ENCODE data around the gene ATOX1. TPM values are rescaled to one million over a fixed set of nuclear protein-coding genes. Genes with fewer than 3 reads are reported as not detected.

The ATOX1 gene
- total and polyA plus RNA-seq, 9 of the 15 experiments (the other 6 are each of a cell fraction or from before 2014, with no cell fraction given) = 59.2 to 318 (median 86.2) TPM

GRCh38 chr5:151730381-151730780, 28.1 kb downstream of the ATOX1 start:
- Histone ChIP-seq H3K4me1 (replicated peaks in 1 of 2; ENCODE audit: control insufficient read depth in 2 of 2, insufficient read depth in 2 of 2, low read length in 2 of 2) (peaks cover 7% of the 10 kb centered on the region in 2 experiments; a peak in 4 of 5 replicates), H3K79me2 (ENCODE audit: control insufficient read depth, insufficient read depth, low read length) (no peaks in the 10 kb centered on the region), H3K9me1 (ENCODE audit: control insufficient read depth, insufficient read depth, low read length) (no peaks in the 10 kb centered on the region), H3K4me3 (no peak overlapping the region), H3K9me3 (replicated peaks; ENCODE audit: control insufficient read depth, insufficient read depth, low read depth, low read length) (no peaks in the 10 kb centered on the region), H2AFZ (ENCODE audit: low read depth, low read length) (no peak overlapping the region), H3K36me3 (ENCODE audit: control insufficient read depth, insufficient read depth, low read length) (no peaks in the 10 kb centered on the region; the same call in 2 of the 3 replicates), H3K27ac (ENCODE audit: extremely low read depth, low read depth, low read length) (no peak overlapping the region), H3K4me2 (ENCODE audit: insufficient read depth, low read length) (no peak overlapping the region), H3K27me3 (ENCODE audit: control insufficient read depth in 2 of 2, insufficient read depth in 2 of 2, low read length in 2 of 2) (no peaks in the 10 kb centered on the region), H4K20me1 (replicated peaks; ENCODE audit: control insufficient read depth, insufficient read depth, low read length) (no peaks in the 10 kb centered on the region), H3K9ac (ENCODE audit: insufficient read depth in 1 of 2, low read depth in 2 of 2, low read length in 2 of 2) (no peak overlapping the region)
- WGBS (ENCODE audit: insufficient coverage, low coverage, missing lambda C conversion rate) = 74% methylated on average over 7 of the region's 7 CpGs
- FAIRE-seq (no peak), ATAC-seq (no peak), DNase-seq (ENCODE audit: extremely low read depth in 1 of 4, low spot score in 3 of 4) (no peak)
- ChIA-PET POLR2A (interaction anchor here (0.5 to 0.8 kb wide), 3 partner anchors 13 to 652 kb away, joined by 3 to 4 read pairs (median 4); no protein-coding TSS in a partner anchor), CTCF (ENCODE audit: low intra/inter-chr PET ratio) (no interaction called here)
- in situ Hi-C loops (cut with MboI) = no loop called here
- TF ChIP-seq THRB (CRISPR knock-in tag; conservative IDR thresholded peaks at IDR 0.05) (no peak), ZBTB40 (IDR thresholded peaks at IDR 0.05) (peak; percentile 81), ZBTB40 (CRISPR knock-in tag; IDR thresholded peaks at IDR 0.05) (peak; percentile 74)
- no TSS peak for BruUV-seq (replicated peaks)
- intact Hi-C loops (cut with micrococcal nuclease) = no loop called here
